HS-5 (cell line): ENCODE results near the gene TSPY10.
"Not testable (repeated sequence)": the region's sequence is repeated elsewhere in the genome, so short reads cannot be mapped to it uniquely, and the experiment has no call there.

Experiments used
- DNase-seq: peaks from one replicate; pipeline ENCODE4 v3.0.0-alpha.2; 2012; ENCODE audit warnings: low read depth

The TSPY10 gene

DNA sequence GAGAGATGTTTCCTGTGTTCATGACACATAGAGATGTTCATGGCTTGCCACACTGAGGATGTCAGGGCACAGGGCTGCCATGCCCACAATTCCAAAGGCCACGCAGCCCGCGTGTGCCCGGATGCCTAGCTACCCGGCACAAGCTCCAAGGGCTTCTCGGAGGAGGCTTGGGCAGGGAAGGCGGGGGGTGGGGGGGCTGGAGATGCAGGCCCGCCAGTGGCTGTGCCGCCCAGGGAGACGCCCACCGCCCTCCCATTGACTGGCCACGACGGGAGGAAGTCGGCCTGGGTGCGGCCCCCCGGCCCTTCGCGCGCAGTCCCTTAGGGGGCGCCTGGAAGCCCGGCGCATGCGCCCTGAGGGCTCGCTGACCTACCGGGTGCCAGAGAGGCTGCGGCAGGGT lies at the start of gene TSPY10:
Gene TSPY10 (plus strand): TSS at position 301 of the 400 bp plus-strand sequence. CDS start 46 bp downstream, at position 347.
- not testable (repeated sequence) for DNase-seq

GRCh38 chrY:9486967-9487366 lies 40.7 kb upstream of the TSPY10 start, which contains the start of gene TSPY9:
Gene TSPY9, plus strand, starts transcription at chrY:9487267. Its CDS starts 46 bp downstream, at chrY:9487313.
- DNase-seq = not testable (repeated sequence)

DNA sequence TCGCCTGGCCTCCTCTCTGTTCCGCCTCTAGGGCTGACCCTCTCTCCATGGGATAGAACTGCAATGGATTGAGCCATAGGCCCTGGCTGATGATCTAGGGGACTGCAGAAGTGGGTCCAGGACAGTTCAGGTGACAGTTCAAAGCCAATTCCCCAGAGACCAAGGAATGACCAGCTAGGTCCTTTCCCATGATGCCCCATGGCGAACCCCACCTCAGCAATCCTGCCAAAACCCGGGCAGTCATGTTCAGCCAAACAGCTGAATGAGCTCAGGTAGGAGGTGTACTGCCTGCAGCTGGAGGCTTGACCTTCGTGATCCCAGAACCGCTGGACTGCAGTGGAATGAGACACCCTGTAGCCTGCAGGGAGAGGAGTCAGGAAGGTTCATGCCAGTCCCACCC lies 23.3 kb upstream of the TSPY10 start:
- DNase-seq = not testable (repeated sequence)

DNA sequence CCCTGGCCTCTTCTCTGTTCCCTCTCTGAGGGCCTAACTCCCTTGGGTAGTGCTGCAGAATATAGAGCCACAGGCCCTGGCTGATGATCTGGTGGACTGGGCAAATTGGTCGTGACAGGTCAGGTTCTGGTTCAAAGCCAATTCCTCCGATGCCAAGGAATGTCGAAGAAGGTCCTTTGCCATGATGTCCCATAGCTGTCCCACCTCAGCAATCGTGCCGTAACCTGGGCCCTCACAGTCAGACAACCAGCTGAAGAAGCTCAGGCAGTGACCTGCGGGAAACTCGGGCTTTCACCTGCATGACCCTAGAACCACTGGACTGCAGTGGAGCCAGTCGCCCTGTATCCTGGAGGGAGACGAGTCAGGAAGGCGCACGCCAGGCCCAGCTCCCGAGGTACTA lies 11.4 kb upstream of the TSPY10 start:
- DNase-seq = not testable (repeated sequence)
